Glutamatergic neuron (in vitro differentiated cells): ENCODE measurements around the gene PMEL. TPM values are rescaled to one million over a fixed set of nuclear protein-coding genes. Genes with fewer than 3 reads are reported as not detected.

Source experiments
- DNase-seq: peaks from one replicate; pipeline ENCODE4 v3.0.0; 2022
- H3K27ac Mint-ChIP-seq: one replicate; pipeline ENCODE4 v1.8.0; 2020; ENCODE audit warnings: mild to moderate bottlenecking, mixed read lengths, inconsistent platforms; ENCODE audit not compliant: unreplicated experiment
- H3K27me3 Mint-ChIP-seq: one replicate; pipeline ENCODE4 v1.8.0; 2020; ENCODE audit warnings: mild to moderate bottlenecking, moderate library complexity, mixed read lengths, inconsistent platforms; ENCODE audit not compliant: unreplicated experiment
- H3K36me3 Mint-ChIP-seq: one replicate; pipeline ENCODE4 v1.8.0; 2020; ENCODE audit warnings: mild to moderate bottlenecking, mixed read lengths, inconsistent platforms; ENCODE audit not compliant: unreplicated experiment
- H3K4me1 Mint-ChIP-seq: one replicate; pipeline ENCODE4 v1.8.0; 2020; ENCODE audit warnings: mild to moderate bottlenecking, low read depth, mixed read lengths, inconsistent platforms; ENCODE audit not compliant: unreplicated experiment
- H3K4me3 Mint-ChIP-seq: one replicate; pipeline ENCODE4 v1.8.0; 2020; ENCODE audit warnings: mild to moderate bottlenecking, mixed read lengths, inconsistent platforms; ENCODE audit not compliant: unreplicated experiment
- H3K9me3 Mint-ChIP-seq: one replicate; pipeline ENCODE4 v1.8.0; 2020; ENCODE audit warnings: mild to moderate bottlenecking, moderate library complexity, mixed read lengths, inconsistent platforms; ENCODE audit not compliant: unreplicated experiment
- CTCF ChIP-seq: fragments of 200-600 bp; sonication (generic); IDR thresholded peaks from one replicate; pipeline ENCODE4 v1.5.0; 2021; ENCODE audit not compliant: partially characterized antibody, unreplicated experiment
- long read RNA-seq: library from polyadenylated mRNA; unstranded; transcript quantifications from one replicate; pipeline ENCODE4 v2.0.0, GENCODE V29; 2020; ENCODE audit not compliant: unreplicated experiment
- total RNA-seq: library from RNA; stranded (reverse); fragmentation: NEBNext Ultra II Directional; extraction: Animal tissue kit (Norgen Biotek cat#: 25700); gene quantifications from one replicate; pipeline ENCODE4 v1.2.1, GENCODE V29; 2021; ENCODE audit not compliant: unreplicated experiment

The PMEL gene
- total RNA-seq = 851 TPM
- long read RNA-seq, transcript PMEL-215 (9 exons, 1,867 nt) = minor isoform, 22 of 1,476 reads
- long read RNA-seq, transcript PMEL-201 (11 exons, 2,127 nt) = minor isoform, 76 of 1,476 reads
- long read RNA-seq, transcript PMEL-206 (11 exons, 2,757 nt) = major isoform, 1,212 of 1,476 reads
- long read RNA-seq, partial matches to known transcripts = 35 of 1,476 reads
- long read RNA-seq, other reads (novel, unspliced or antisense) = 131 of 1,476 reads

GRCh38 chr12:55965941-55966407 is at the start of gene PMEL:
PMEL (minus strand) TSS chr12:55966042; CDS start chr12:55966011, 31 bp downstream.
- DNase-seq = peak; percentile 46
- Mint-ChIP-seq H3K4me3 (peak within 1 kb of the TSS; percentile 89), H3K27ac (peak within 1 kb of the TSS; percentile 96), H3K36me3 (no peaks in the 10 kb centered on the region), H3K27me3 (peaks cover 10% of the 10 kb centered on the region), H3K4me1 (peaks cover 12% of the 10 kb centered on the region), H3K9me3 (peaks cover 8% of the 10 kb centered on the region)
- TF ChIP-seq CTCF = no peak

DNA sequence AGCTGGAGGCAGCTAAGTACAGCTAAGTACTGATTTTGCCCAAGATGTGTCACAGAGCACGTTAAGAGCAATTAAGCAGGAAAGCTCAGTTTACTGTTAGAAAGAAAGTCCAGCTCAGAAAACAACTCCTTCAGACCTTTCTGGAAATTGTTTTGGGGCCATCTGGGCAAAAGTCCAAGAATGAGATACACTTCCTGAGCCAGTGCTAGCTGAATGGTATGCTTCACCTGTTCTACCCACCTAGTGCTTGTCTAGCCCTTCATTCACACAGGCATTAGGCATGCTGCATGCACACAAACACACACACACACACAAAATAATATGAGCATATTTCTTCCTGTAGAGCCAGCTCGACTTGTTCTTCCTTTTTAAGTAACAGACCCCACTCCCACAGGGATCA is 48.4 kb upstream of the PMEL start:
- no peak for DNase-seq
- H3K4me1 Mint-ChIP-seq = peaks cover 3% of the 10 kb centered on the region
- no peak overlapping the region for H3K4me3 Mint-ChIP-seq
- peaks cover 4% of the 10 kb centered on the region for H3K27me3 Mint-ChIP-seq
- no peaks in the 10 kb centered on the region for H3K36me3 Mint-ChIP-seq
- H3K9me3 Mint-ChIP-seq = peaks cover 2% of the 10 kb centered on the region
- H3K27ac Mint-ChIP-seq = no peak overlapping the region
- TF ChIP-seq CTCF = no peak

DNA sequence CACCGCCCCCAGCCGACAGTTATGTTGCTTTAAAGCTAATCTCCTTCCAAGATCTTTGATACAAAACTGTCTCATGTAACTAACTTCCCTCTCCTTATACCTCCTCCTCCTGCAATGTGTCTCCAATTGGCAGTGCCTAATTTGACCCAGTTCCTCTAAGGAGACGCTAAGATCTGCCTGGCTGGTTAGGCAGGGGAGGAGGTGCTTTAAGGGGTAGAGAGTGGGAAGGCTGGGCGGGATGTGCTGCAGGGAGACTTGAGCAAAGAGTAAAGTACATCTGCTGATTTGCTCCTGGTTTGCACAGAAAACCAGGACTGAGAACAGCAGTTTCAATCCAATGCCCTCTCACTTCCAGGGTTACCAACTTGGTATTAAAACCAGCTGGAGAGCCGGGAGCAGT is 47.6 kb upstream of the PMEL start:
- no peak overlapping the region for H3K27ac Mint-ChIP-seq
- H3K36me3 Mint-ChIP-seq = no peaks in the 10 kb centered on the region

GRCh38 chr12:56011509-56012090 is 45.8 kb upstream of the PMEL start:
- Mint-ChIP-seq H3K9me3 (peaks cover 4% of the 10 kb centered on the region), H3K4me3 (no peak overlapping the region), H3K4me1 (peaks cover 5% of the 10 kb centered on the region), H3K27ac (no peak overlapping the region), H3K36me3 (no peaks in the 10 kb centered on the region), H3K27me3 (peaks cover 6% of the 10 kb centered on the region)
- TF ChIP-seq CTCF = no peak
- no peak for DNase-seq

More for the DNA sequence above, 47.6 kb upstream of the PMEL start:
- TF ChIP-seq CTCF = no peak
- Mint-ChIP-seq H3K4me1 (peaks cover 3% of the 10 kb centered on the region), H3K27me3 (peaks cover 4% of the 10 kb centered on the region), H3K4me3 (no peak overlapping the region), H3K9me3 (peaks cover 2% of the 10 kb centered on the region)
- DNase-seq = no peak

- Mint-ChIP-seq H3K4me1 (peaks cover 5% of the 10 kb centered on the region), H3K27me3 (peaks cover 7% of the 10 kb centered on the region), H3K36me3 (no peaks in the 10 kb centered on the region), H3K27ac (no peak overlapping the region), H3K9me3 (peaks cover 2% of the 10 kb centered on the region), H3K4me3 (no peak overlapping the region)
- TF ChIP-seq CTCF = no peak
- no peak for DNase-seq
Measured at GRCh38 chr12:56010111-56010570, 44.3 kb upstream of the PMEL start.
